GM18499 (cell line): ENCODE results near the gene KIAA0586.
"Not testable (repeated sequence)": the region's sequence is repeated elsewhere in the genome, so short reads cannot be mapped to it uniquely, and the experiment has no call there.

ENCODE experiments used
- ATAC-seq: cut with Tn5 transposase; IDR thresholded peaks from one replicate; pipeline ENCODE4 v1.9.1; 2021; ENCODE audit warnings: moderate number of reproducible peaks; ENCODE audit not compliant: insufficient read depth, unreplicated experiment

Gene KIAA0586

GRCh38 chr14:58463147-58463546 is 35.6 kb downstream of the KIAA0586 start:
- ATAC-seq, result no peak

- no peak for ATAC-seq
Observed at GRCh38 chr14:58464652-58465051, 37.1 kb downstream of the KIAA0586 start.

GRCh38 chr14:58465421-58465820 is 37.9 kb downstream of the KIAA0586 start:
- ATAC-seq, result no peak

GRCh38 chr14:58466459-58466858 is 38.9 kb downstream of the KIAA0586 start:
- no peak for ATAC-seq

- no peak for ATAC-seq
Observed at GRCh38 chr14:58467575-58467974, 40.1 kb downstream of the KIAA0586 start.

- no peak for ATAC-seq
Observed at GRCh38 chr14:58469309-58469708, 41.8 kb downstream of the KIAA0586 start.

GRCh38 chr14:58476320-58476719 is 48.8 kb downstream of the KIAA0586 start:
- no peak for ATAC-seq

- ATAC-seq, result no peak
Observed at GRCh38 chr14:58477653-58478052, 50.1 kb downstream of the KIAA0586 start.

GRCh38 chr14:58478329-58478728 is 50.8 kb downstream of the KIAA0586 start:
- not testable (repeated sequence) for ATAC-seq

GRCh38 chr14:58479975-58480374 is 52.5 kb downstream of the KIAA0586 start:
- ATAC-seq, result no peak

GRCh38 chr14:58484176-58484575 is 56.7 kb downstream of the KIAA0586 start:
- no peak for ATAC-seq

- no peak for ATAC-seq
Observed at GRCh38 chr14:58488550-58488949, 61.0 kb downstream of the KIAA0586 start.

GRCh38 chr14:58491593-58491992 is 64.1 kb downstream of the KIAA0586 start:
- no peak for ATAC-seq

GRCh38 chr14:58492044-58492443 is 64.5 kb downstream of the KIAA0586 start:
- no peak for ATAC-seq

- no peak for ATAC-seq
Observed at GRCh38 chr14:58501214-58501816, 73.8 kb downstream of the KIAA0586 start.

- no peak for ATAC-seq
Observed at GRCh38 chr14:58513272-58513671, 85.8 kb downstream of the KIAA0586 start.

- no peak for ATAC-seq
Observed at GRCh38 chr14:58517592-58517991, 90.1 kb downstream of the KIAA0586 start.

GRCh38 chr14:58525691-58526090 is 98.2 kb downstream of the KIAA0586 start:
- not testable (repeated sequence) for ATAC-seq

- no peak for ATAC-seq
Observed at GRCh38 chr14:58533446-58533845, 105.9 kb downstream of the KIAA0586 start.

- no peak for ATAC-seq
Observed at GRCh38 chr14:58535044-58535443, 107.5 kb downstream of the KIAA0586 start.

- no peak for ATAC-seq
Observed at GRCh38 chr14:58537004-58537403, 109.5 kb downstream of the KIAA0586 start.

GRCh38 chr14:58540749-58541632 is 113.5 kb downstream of the KIAA0586 start:
- no peak for ATAC-seq
